ENCODE results near the gene CDH3. TPM values are rescaled to one million over a fixed set of nuclear protein-coding genes. Genes with fewer than 3 reads are reported as not detected.

Gene CDH3
- total and polyA plus RNA-seq, 2 of the 13 experiments (the other 11 are each of a cell fraction or from before 2014, with no cell fraction given) = 0.11 TPM; not detected in 1

DNA sequence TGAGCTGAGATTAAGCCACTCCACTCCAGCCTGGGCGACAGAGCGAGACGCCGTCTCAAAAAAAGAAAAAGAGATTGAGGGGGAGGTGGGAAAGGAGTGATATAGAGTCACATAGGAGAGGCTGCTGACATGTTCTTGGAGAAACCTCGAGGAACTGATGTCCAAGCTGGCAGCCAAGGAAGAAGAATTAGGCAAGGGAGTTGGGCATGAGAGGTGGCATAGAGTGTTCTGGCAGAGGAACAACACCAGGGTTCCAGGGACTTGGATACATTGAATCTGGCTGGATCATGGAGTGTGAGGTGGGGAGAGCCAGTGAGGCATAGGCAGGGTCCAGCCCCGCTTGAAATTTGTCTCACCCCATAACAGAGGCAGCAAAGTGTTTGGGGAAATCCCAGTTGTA lies 10.7 kb downstream of the CDH3 start (continued):
- TF ChIP-seq, protein P1, sequence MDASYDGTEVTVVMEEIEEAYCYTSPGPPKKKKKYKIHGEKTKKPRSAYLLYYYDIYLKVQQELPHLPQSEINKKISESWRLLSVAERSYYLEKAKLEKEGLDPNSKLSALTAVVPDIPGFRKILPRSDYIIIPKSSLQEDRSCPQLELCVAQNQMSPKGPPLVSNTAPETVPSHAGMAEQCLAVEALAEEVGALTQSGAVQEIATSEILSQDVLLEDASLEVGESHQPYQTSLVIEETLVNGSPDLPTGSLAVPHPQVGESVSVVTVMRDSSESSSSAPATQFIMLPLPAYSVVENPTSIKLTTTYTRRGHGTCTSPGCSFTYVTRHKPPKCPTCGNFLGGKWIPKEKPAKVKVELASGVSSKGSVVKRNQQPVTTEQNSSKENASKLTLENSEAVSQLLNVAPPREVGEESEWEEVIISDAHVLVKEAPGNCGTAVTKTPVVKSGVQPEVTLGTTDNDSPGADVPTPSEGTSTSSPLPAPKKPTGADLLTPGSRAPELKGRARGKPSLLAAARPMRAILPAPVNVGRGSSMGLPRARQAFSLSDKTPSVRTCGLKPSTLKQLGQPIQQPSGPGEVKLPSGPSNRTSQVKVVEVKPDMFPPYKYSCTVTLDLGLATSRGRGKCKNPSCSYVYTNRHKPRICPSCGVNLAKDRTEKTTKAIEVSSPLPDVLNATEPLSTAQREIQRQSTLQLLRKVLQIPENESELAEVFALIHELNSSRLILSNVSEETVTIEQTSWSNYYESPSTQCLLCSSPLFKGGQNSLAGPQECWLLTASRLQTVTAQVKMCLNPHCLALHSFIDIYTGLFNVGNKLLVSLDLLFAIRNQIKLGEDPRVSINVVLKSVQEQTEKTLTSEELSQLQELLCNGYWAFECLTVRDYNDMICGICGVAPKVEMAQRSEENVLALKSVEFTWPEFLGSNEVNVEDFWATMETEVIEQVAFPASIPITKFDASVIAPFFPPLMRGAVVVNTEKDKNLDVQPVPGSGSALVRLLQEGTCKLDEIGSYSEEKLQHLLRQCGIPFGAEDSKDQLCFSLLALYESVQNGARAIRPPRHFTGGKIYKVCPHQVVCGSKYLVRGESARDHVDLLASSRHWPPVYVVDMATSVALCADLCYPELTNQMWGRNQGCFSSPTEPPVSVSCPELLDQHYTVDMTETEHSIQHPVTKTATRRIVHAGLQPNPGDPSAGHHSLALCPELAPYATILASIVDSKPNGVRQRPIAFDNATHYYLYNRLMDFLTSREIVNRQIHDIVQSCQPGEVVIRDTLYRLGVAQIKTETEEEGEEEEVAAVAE (CRISPR knock-in tag; IDR thresholded peaks at IDR 0.05; ENCODE audit: borderline replicate concordance) = no peak
- TF ChIP-seq, protein P2, sequence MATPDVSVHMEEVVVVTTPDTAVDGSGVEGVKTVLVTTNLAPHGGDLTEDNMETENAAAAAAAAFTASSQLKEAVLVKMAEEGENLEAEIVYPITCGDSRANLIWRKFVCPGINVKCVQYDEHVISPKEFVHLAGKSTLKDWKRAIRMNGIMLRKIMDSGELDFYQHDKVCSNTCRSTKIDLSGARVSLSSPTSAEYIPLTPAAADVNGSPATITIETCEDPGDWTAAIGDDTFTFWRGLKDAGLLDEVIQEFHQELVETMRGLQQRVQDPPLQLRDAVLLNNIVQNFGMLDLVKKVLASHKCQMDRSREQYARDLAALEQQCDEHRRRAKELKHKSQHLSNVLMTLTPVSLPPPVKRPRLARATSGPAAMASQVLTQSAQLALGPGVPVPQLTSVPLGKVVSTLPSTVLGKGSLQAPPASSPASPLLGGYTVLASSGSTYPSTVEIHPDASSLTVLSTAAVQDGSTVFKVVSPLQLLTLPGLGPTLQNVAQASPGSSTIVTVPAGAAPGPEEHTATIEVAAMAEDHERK (CRISPR knock-in tag; IDR thresholded peaks at IDR 0.05; ENCODE audit: low read depth) = no peak
- no peak for TF ChIP-seq SOX5 (CRISPR knock-in tag; IDR thresholded peaks at IDR 0.05; ENCODE audit: borderline replicate concordance)
- TF ChIP-seq, protein P3, sequence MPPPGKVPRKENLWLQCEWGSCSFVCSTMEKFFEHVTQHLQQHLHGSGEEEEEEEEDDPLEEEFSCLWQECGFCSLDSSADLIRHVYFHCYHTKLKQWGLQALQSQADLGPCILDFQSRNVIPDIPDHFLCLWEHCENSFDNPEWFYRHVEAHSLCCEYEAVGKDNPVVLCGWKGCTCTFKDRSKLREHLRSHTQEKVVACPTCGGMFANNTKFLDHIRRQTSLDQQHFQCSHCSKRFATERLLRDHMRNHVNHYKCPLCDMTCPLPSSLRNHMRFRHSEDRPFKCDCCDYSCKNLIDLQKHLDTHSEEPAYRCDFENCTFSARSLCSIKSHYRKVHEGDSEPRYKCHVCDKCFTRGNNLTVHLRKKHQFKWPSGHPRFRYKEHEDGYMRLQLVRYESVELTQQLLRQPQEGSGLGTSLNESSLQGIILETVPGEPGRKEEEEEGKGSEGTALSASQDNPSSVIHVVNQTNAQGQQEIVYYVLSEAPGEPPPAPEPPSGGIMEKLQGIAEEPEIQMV (CRISPR knock-in tag; IDR thresholded peaks at IDR 0.05; ENCODE audit: low read depth) = no peak
- no peak for TF ChIP-seq HNRNPL (IDR thresholded peaks at IDR 0.05; ENCODE audit: low read depth, low read length)
- TF ChIP-seq MEIS2 (CRISPR knock-in tag; IDR thresholded peaks at IDR 0.05) = no peak
- TF ChIP-seq STAG1 (CRISPR knock-in tag; IDR thresholded peaks at IDR 0.05) = no peak
- TF ChIP-seq ZNF562 (CRISPR knock-in tag; IDR thresholded peaks at IDR 0.05; ENCODE audit: borderline replicate concordance) = no peak
- TF ChIP-seq KDM3A (CRISPR knock-in tag; IDR thresholded peaks at IDR 0.05; ENCODE audit: low read depth) = no peak
- TF ChIP-seq, protein P4, sequence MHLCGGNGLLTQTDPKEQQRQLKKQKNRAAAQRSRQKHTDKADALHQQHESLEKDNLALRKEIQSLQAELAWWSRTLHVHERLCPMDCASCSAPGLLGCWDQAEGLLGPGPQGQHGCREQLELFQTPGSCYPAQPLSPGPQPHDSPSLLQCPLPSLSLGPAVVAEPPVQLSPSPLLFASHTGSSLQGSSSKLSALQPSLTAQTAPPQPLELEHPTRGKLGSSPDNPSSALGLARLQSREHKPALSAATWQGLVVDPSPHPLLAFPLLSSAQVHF (CRISPR knock-in tag; IDR thresholded peaks at IDR 0.05) = no peak
- TF ChIP-seq ZSCAN31 (CRISPR knock-in tag; IDR thresholded peaks at IDR 0.05; ENCODE audit: low read depth) = no peak
- no peak for TF ChIP-seq ZNF616 (CRISPR knock-in tag; IDR thresholded peaks at IDR 0.05; ENCODE audit: low read depth)
